NCI-H446 treated with DMSO at 0.1 percent for 48 hours (cell line): ENCODE measurements around the gene RAB5B.
"Not testable (repeated sequence)": the region's sequence is repeated elsewhere in the genome, so short reads cannot be mapped to it uniquely, and the experiment has no call there.

Experiments used
- DNase-seq: peaks from one replicate; lab custom pipeline; 2025; lab: John Stamatoyannopoulos, UW

The RAB5B gene

DNA sequence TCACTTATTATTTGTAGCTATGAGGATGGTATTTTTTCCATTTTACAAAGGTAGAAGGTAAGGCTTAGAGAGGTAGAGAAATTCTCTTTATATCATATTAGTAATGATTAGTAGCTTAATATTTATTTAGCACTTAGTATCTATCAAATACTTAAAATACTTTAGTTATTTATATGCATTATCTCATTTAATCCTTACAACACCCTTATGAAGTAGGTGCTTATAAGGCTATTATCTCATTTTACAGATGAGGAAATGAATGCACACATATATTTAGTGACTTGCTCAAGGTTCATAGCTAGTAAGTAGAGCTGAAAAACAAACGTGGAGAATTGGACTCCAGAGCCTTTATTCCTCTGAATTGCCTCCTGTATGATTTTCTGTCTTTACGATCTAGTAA is 11.0 kb downstream of the RAB5B start:
- DNase-seq: no peak

DNA sequence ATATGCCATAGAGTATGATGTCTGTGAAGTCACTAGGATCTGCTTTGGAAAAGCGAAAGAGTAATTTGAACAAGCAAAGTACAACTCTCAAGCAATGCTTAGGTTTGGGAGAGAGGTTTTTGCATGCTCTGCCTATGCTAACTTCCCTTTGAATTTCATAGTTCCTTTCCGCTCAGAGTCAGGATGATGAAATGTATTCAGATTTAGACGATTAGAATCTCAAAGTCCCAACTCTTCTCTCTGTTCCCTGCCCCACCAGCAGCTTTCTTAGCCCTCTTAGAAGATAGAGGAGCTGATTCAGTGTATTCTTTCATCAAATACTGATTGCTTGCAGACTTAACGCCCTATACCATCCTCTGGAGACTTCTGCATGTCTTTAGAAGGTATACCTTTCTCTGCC is 11.5 kb downstream of the RAB5B start:
- no peak for DNase-seq

DNA sequence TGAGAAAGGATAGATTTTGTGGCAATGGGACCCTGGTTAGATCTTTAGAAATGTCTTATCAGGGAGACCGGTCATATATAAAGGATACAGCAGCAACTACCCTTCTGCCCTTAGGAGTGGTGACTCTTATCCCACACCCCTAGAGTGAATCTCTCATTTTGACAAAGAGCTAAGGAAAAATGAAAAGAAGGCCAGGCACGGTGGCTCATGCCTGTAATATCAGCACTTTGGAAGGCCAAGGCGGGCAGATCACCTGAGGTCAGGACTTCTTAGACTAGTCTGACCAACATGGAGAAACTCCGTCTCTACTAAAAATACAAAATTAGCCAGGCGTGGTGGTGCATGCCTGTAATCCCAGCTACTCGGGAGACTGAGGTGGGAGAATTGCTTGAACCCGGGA is 12.1 kb downstream of the RAB5B start:
- DNase-seq: not testable (repeated sequence)

GRCh38 chr12:55991110-55991509 is 17.2 kb downstream of the RAB5B start:
- no peak for DNase-seq

DNA sequence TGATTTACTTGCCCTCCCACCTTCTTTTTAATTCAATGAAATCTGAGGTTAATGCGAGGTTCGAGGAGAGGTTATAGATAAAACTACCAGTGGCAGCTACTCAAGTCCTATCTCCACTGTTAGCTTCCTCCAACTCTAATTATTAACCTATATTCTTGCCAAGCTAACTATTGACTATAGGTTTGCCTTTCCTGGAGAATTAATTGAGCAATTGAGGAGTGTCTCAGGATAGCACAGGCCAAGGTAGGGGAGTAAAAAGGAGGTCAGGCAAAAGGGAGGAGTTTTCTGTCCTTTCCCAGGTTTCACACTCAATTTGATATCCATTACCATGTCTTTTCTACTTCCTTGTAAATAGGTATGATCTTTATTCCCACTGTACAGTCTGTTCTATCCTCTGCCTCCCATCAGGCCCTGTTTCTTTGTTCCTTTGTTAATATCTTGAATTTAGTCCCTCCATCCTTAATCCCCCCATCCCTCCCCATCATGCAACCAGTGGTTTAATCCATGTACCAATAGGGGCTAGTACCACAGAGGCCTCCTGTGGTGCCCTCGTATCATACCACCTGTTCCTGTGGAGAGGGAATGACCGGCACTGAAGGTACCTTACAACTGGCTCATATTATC is 19.5 kb downstream of the RAB5B start:
- DNase-seq: no peak

DNA sequence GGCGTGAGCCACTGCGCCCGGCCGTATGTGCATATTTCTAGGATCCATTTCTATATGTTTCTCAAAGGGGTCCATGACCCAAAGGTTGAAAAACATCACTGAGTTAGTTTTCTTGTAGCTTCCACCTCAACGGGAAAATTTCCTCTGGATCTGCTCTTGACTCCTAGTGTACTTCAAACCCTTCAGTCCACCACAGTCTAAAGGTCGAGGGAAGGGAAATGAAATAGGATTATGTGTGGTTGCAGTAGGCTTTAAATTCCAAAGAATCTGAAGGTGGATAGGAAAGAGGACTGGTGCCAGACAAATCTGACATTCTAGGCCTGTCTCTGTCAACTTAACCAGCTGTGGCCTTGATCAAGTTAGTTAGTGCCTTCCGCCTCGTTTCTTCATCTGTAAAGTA is 21.5 kb downstream of the RAB5B start:
- no peak for DNase-seq

GRCh38 chr12:55996201-55996714 is 22.4 kb downstream of the RAB5B start:
- DNase-seq: peak; percentile 31

GRCh38 chr12:55996715-55997534 is 23.0 kb downstream of the RAB5B start, which contains the start of gene SUOX:
TSS of gene SUOX (plus strand) at chr12:55997276. CDS start at chr12:56002222, 4,946 bp downstream.
- DNase-seq: peak; percentile 84

DNA sequence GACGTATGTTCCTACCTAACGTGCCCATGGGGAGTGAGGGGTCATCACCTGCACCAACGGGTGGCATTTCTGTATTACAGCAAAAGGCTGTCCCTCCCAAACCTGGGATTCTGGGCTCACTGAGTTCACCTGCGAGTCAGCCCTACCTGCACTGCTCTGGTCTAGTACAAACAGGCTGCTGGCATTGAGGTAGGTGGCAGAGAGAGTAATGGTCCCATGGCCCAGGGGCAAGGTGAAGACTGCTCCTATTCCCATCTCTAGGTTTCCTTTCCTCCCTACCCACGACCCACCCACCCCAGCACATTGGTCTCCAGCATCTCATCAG is 23.6 kb downstream of the RAB5B start:
- no peak for DNase-seq

DNA sequence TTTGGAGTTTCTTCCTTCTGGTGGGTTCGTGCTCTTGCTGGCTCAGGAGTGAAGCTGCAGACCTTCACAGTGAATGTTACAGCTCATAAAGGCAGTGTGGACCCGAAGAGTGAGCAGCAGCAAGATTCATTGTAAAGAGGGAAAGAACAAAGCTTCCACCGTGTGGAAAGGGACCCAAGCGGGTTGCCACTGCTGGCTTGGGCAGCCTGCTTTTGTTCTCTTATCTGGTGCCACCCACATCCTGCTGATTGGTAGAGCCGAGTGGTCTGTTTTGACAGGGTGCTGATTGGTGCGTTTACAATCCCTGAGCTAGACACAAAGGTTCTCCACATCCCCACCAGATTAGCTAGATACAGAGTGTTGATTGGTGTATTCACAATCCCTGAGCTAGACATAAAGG is 25.6 kb downstream of the RAB5B start:
- not testable (repeated sequence) for DNase-seq

- DNase-seq: not testable (repeated sequence)
Measured at GRCh38 chr12:55999999-56000540, 26.2 kb downstream of the RAB5B start.

DNA sequence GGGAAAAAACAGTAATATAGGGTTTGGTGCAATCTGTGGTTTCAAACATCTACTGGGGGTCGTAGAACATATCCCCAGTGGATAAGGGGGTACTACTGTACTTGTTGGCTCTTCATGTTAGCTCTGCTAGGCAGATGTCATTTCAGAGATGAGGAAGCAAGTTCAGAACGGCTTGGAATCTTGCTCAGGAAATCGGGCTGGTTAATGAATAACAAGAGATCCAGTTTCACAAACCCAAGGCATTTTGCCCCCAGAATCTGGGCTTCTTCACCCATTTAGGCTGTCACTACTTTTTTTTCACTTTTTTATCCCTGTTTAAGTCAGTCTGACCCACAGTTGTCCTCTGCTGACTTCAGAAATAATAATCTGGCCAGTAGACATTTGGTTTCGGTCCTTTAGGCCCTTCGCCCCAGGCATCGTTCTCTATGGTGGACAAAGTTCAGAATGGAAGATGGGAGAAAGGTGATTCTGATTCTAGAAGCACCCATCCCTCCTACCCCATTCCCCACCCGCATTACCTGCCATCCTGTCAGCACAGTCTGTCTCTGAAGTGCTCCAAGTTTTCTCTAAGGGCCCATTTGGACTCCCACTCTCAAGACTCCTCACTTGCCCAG is 27.7 kb downstream of the RAB5B start:
- no peak for DNase-seq

DNA sequence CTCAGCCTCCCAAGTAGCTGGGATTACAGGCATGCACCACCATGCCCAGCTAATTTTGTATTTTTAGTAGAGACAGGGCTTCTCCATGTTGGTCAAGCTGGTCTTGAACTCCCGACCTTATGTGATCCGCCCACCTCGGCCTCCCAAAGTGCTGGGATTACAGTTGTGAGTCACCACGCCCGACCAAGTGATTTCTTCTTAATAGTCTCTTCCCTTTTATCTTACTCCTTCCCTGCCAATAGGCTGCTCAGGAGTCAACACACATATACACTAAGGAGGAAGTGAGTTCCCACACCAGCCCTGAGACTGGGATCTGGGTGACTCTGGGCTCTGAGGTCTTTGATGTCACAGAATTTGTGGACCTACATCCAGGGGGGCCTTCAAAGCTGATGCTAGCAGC is 29.5 kb downstream of the RAB5B start:
- not testable (repeated sequence) for DNase-seq

- no peak for DNase-seq
Measured at GRCh38 chr12:56004211-56004610, 30.3 kb downstream of the RAB5B start.

DNA sequence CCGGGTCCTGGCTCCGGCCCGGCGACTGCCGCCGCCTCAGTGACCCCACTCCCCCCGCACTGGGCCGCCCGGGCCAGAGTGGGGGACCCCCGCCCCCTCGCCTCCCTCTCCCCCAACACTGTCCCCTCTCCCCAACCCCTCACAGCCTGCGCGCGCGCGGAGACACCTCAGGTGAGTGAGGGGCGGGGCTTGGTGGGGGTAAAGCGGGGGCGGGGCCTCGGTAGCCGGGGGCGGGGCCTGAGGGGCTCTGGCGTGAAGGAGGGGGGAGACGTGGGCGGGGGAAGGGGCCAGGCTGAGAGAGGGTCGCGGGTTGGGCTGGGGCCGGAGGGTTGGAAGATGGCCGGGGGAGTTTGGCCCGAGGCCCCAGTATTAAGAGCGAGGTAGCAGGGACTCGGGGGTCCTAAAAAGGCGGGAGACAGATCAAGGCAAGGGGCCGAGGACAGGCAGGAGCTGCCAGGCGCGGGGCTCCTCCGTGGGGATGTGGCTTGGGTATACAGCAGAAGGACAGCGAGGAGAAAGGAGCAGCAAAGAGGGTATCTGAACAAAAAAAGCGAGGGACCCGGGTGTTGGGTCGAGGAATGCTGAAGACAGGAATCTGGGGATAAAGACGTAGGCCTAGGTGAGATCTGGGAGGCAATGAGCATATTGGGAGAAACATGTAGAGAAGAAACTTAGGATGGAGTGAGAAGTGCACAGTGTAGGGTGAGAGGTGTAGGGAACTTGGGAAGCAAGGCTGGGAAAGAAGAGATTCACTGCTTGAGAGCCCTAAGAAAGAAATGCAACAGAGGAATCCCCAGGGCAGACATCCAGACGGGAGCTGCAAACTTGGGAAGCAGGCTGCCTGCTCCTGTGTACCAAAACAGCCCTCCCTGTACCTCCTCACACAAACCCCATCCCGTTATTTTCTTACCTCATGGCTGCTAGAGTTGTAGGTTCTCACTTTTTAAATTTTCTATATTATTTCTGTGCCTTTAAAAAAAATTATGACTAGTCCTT is 34.0 kb downstream of the RAB5B start:
- no peak for DNase-seq

- no peak for DNase-seq
Measured at GRCh38 chr12:56010111-56010570, 36.3 kb downstream of the RAB5B start.

DNA sequence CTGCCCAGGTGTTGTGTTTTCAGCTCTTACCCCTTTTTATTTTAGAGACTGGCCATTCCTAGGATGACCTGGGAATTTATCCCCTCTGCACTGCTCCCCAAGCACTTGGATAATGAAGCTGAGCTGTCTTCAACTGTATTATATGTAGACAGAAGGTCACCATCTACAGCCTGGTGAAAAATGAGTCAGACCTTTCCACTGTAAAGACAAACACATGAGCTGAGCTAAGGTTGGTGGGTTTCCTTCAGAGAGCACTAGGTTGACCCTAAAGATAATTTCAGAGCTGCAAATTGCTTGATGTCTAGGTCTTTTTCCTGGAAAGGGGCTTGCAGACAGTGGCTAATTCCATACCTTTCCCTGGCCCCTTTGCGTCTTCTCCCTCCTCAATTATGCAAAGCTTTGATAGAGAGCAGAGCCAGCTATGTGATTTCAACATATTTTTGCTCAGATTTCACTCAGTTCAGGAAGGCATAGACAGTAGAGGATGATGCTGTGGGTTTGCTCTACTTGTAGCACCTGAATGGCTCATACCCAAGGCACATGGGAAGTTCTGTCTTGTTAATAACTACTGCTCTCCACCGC is 37.7 kb downstream of the RAB5B start:
- DNase-seq: no peak

GRCh38 chr12:56013482-56013881 is 39.6 kb downstream of the RAB5B start:
- no peak for DNase-seq

DNA sequence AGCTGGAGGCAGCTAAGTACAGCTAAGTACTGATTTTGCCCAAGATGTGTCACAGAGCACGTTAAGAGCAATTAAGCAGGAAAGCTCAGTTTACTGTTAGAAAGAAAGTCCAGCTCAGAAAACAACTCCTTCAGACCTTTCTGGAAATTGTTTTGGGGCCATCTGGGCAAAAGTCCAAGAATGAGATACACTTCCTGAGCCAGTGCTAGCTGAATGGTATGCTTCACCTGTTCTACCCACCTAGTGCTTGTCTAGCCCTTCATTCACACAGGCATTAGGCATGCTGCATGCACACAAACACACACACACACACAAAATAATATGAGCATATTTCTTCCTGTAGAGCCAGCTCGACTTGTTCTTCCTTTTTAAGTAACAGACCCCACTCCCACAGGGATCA is 40.3 kb downstream of the RAB5B start:
- DNase-seq: no peak

DNA sequence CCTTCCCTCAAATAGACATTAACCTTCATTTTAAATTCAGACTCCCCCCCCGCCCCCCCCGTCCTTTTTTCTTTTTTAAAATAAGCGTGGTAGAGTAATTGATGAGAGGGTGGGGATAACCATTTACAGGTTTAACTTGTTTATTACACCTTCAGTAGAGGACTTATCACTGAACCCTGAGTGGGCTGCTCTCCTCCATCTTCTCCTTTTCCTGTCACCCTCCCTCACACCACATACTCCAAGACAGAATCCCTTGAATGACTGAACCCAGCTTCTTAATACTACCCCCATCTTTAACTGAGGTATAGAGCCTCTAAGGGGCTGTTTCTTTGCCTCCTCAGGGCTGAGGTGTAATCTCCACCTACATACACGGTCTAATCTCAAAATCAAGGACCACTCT is 43.3 kb downstream of the RAB5B start:
- no peak for DNase-seq

GRCh38 chr12:56018356-56018755 is 44.5 kb downstream of the RAB5B start:
- DNase-seq: no peak
